SU-DHL-6 (cell line): ENCODE data around the gene ADPGK.

Experiments
- EZH2phosphoT487 ChIP-seq: fragments of 200-600 bp; sonication (generic), shearing (Covaris generic); conservative IDR thresholded peaks from 2 replicates; pipeline ENCODE4 v1.6.1; 2018; ENCODE audit warnings: mild to moderate bottlenecking, antibody characterized with exemption, low read length, moderate library complexity, mixed read lengths
- TF ChIP-seq, protein P1 (sequence below): fragments of 200-600 bp; sonication (generic); IDR thresholded peaks from one replicate; pipeline ENCODE4 v1.5.1; 2017; ENCODE audit warnings: antibody characterized with exemption, mild to moderate bottlenecking, low read length, moderate library complexity; ENCODE audit not compliant: insufficient read depth, poor library complexity, severe bottlenecking

DNA sequence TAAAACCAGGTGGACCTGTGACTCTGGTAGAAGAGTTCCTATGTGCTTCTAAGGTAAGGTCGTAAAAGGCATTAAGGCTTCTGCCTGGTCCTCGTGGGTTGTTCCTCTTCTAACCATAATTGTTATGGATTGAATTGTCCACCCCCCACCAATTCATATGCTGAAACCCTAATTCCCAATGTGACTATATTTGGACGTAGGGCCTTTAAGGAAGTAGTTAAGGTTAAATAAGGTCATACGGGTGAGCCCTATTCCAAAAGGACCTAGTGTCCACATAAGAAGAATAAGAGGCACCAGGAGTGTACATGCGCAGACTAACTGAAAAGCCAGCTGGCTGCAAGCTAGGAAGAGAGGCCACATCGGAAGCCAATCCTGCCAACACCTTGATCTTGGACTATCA, 1.9 kb downstream of the ADPGK start:
- TF ChIP-seq, protein P1, sequence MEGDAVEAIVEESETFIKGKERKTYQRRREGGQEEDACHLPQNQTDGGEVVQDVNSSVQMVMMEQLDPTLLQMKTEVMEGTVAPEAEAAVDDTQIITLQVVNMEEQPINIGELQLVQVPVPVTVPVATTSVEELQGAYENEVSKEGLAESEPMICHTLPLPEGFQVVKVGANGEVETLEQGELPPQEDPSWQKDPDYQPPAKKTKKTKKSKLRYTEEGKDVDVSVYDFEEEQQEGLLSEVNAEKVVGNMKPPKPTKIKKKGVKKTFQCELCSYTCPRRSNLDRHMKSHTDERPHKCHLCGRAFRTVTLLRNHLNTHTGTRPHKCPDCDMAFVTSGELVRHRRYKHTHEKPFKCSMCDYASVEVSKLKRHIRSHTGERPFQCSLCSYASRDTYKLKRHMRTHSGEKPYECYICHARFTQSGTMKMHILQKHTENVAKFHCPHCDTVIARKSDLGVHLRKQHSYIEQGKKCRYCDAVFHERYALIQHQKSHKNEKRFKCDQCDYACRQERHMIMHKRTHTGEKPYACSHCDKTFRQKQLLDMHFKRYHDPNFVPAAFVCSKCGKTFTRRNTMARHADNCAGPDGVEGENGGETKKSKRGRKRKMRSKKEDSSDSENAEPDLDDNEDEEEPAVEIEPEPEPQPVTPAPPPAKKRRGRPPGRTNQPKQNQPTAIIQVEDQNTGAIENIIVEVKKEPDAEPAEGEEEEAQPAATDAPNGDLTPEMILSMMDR, result no peak
- TF ChIP-seq EZH2phosphoT487, result no peak
